Upper lobe of left lung (tissue), 6 donors: ENCODE results near the gene MYADM. TPM values are rescaled to one million over a fixed set of nuclear protein-coding genes. Genes with fewer than 3 reads are reported as not detected.
A peak's percentile ranks its signal among the peaks of the same experiment; 100 is the strongest.

Experiments used
- ATAC-seq, 2 donors: fragments of 200-7000 bp; cut with Tn5 transposase; one replicate each; pipeline ENCODE4 v1.9.1; 2022; ENCODE audit warnings: mild to moderate bottlenecking in 2 of 2, moderate library complexity in 2 of 2; ENCODE audit not compliant: low FRiP score in 2 of 2
- DNase-seq, 2 donors: peaks; one replicate each; pipeline ENCODE4 v3.0.0-alpha.2; 2019 to 2020
- H3K27ac ChIP-seq, 4 donors: fragments of 200-600 bp; sonication (generic); one replicate each; pipeline ENCODE4 v1.5.1; 2016 to 2019
- H3K27me3 ChIP-seq, 4 donors: fragments of 200-600 bp; sonication (generic); one replicate each; pipeline ENCODE4 v1.5.1; 2017 to 2019
- H3K36me3 ChIP-seq, 4 donors: fragments of 200-600 bp; sonication (generic); one replicate each; pipeline ENCODE4 v1.5.1; 2016 to 2019
- H3K4me1 ChIP-seq, 4 donors: fragments of 200-600 bp; sonication (generic); one replicate each; pipeline ENCODE4 v1.5.1; 2018 to 2019
- H3K4me3 ChIP-seq, 4 donors: fragments of 200-600 bp; sonication (generic); one replicate each; pipeline ENCODE4 v1.5.1; 2017 to 2019; ENCODE audit warnings: mild to moderate bottlenecking in 2 of 4, moderate library complexity in 1 of 4
- H3K9me3 ChIP-seq, 4 donors: fragments of 200-600 bp; sonication (generic); one replicate each; pipeline ENCODE4 v1.5.1; 2018 to 2019
- EP300 ChIP-seq, 4 donors: sonication (generic); formaldehyde crosslinking; IDR thresholded peaks; one replicate each; pipeline ENCODE4 v1.5.1; 2017; ENCODE audit warnings: antibody characterized with exemption in 4 of 4, control low read depth in 2 of 4
- POLR2A ChIP-seq, 4 donors: fragments of 450-650 bp; IDR thresholded peaks; one replicate each; pipeline ENCODE4 v1.5.1; 2016 to 2017; ENCODE audit warnings: antibody characterized with exemption in 4 of 4, mild to moderate bottlenecking in 2 of 4
- POLR2AphosphoS5 ChIP-seq, 2 donors: sonication (generic); formaldehyde crosslinking; IDR thresholded peaks; one replicate each; pipeline ENCODE4 v1.5.1; 2017; ENCODE audit warnings: antibody characterized with exemption in 2 of 2
- WGBS, 2 donors: methylation state at CpG; one replicate each; pipeline ENCODE4 v1.1.5; 2017 to 2018; 5-methylcytosine and 5-hydroxymethylcytosine counted together
- total RNA-seq, 6 donors: library from RNA; depleted of rRNA in 4 of 6; stranded (reverse); fragments of >200 nt in 4 of 6; gene quantifications; one replicate each; pipeline versions ENCODE4 v1.1.0 to v1.2.1, GENCODE V29; 2016 to 2021
- TF ChIP-seq, protein P1 (sequence below), 6 experiments: fragments of 450-650 bp in 4 of 6; fragments of 200-600 bp in 2 of 6; sonication (generic) in 2 of 6; IDR thresholded peaks; one replicate each; pipeline ENCODE4 v1.5.1; 2016 to 2019; ENCODE audit warnings: antibody characterized with exemption in 6 of 6
- donor health status: DM: no; HTN: no; CAD: no; lungs with moderate emphysema.
- donor health status: DM: no; HTN: yes; CAD: no; lungs with severe emphysema.

The MYADM gene
- total RNA-seq, 6 donors from 2014 or later = 31.4 to 312 (median 145) TPM

DNA sequence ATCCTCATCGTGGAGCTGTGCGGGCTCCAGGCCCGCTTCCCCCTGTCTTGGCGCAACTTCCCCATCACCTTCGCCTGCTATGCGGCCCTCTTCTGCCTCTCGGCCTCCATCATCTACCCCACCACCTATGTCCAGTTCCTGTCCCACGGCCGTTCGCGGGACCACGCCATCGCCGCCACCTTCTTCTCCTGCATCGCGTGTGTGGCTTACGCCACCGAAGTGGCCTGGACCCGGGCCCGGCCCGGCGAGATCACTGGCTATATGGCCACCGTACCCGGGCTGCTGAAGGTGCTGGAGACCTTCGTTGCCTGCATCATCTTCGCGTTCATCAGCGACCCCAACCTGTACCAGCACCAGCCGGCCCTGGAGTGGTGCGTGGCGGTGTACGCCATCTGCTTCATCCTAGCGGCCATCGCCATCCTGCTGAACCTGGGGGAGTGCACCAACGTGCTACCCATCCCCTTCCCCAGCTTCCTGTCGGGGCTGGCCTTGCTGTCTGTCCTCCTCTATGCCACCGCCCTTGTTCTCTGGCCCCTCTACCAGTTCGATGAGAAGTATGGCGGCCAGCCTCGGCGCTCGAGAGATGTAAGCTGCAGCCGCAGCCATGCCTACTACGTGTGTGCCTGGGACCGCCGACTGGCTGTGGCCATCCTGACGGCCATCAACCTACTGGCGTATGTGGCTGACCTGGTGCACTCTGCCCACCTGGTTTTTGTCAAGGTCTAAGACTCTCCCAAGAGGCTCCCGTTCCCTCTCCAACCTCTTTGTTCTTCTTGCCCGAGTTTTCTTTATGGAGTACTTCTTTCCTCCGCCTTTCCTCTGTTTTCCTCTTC, 6.3 kb downstream of the MYADM start:
- ATAC-seq (no peak), DNase-seq (peak in 1 of 2 donors; percentile 87)
- Histone ChIP-seq H3K9me3 (no peaks in the 10 kb centered on the region), H3K4me3 (no peak overlapping the region), H3K27me3 (no peaks in the 10 kb centered on the region), H3K27ac (peak overlapping the region in 2 of 4 donors; percentile 3 to 50), H3K36me3 (peaks cover 7 to 58% (median 28%) of the 10 kb centered on the region in 4 donors), H3K4me1 (peaks cover 26 to 64% (median 30%) of the 10 kb centered on the region in 4 donors)
- 92% methylated on average over 51 of the region's 51 CpGs for WGBS, 2 donors
- TF ChIP-seq POLR2AphosphoS5 (IDR thresholded peaks at IDR 0.05) (no peak), EP300 (IDR thresholded peaks at IDR 0.05) (no peak), POLR2A (IDR thresholded peaks at IDR 0.05) (no peak)
- TF ChIP-seq, protein P1, sequence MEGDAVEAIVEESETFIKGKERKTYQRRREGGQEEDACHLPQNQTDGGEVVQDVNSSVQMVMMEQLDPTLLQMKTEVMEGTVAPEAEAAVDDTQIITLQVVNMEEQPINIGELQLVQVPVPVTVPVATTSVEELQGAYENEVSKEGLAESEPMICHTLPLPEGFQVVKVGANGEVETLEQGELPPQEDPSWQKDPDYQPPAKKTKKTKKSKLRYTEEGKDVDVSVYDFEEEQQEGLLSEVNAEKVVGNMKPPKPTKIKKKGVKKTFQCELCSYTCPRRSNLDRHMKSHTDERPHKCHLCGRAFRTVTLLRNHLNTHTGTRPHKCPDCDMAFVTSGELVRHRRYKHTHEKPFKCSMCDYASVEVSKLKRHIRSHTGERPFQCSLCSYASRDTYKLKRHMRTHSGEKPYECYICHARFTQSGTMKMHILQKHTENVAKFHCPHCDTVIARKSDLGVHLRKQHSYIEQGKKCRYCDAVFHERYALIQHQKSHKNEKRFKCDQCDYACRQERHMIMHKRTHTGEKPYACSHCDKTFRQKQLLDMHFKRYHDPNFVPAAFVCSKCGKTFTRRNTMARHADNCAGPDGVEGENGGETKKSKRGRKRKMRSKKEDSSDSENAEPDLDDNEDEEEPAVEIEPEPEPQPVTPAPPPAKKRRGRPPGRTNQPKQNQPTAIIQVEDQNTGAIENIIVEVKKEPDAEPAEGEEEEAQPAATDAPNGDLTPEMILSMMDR (IDR thresholded peaks at IDR 0.05) = no peak

DNA sequence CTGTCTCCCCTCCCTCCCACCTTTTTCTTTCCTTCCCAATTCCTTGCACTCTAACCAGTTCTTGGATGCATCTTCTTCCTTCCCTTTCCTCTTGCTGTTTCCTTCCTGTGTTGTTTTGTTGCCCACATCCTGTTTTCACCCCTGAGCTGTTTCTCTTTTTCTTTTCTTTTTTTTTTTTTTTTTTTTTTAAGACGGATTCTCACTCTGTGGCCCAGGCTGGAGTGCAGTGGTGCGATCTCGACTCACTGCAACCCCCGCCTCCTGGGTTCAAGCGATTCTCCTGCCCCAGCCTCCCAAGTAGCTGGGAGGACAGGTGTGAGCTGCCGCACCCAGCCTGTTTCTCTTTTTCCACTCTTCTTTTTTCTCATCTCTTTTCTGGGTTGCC, 6.9 kb downstream of the MYADM start:
- no peak for DNase-seq
- H3K27ac ChIP-seq = peak overlapping the region in 2 of 4 donors; percentile 35 to 50
- TF ChIP-seq POLR2A (IDR thresholded peaks at IDR 0.05) = no peak
- TF ChIP-seq EP300 (IDR thresholded peaks at IDR 0.05) = no peak
- TF ChIP-seq POLR2AphosphoS5 (IDR thresholded peaks at IDR 0.05) = no peak
- TF ChIP-seq, protein P1 (IDR thresholded peaks at IDR 0.05) = no peak
- H3K27me3 ChIP-seq = no peaks in the 10 kb centered on the region
- H3K4me3 ChIP-seq = no peak overlapping the region
- H3K4me1 ChIP-seq = peaks cover 29 to 64% (median 35%) of the 10 kb centered on the region in 4 donors
- 68 to 71% methylated on average over 6 of the region's 6 CpGs for WGBS, 2 donors
- no peak for ATAC-seq
- H3K36me3 ChIP-seq = peaks cover 7 to 58% (median 28%) of the 10 kb centered on the region in 4 donors
- H3K9me3 ChIP-seq = no peaks in the 10 kb centered on the region

DNA sequence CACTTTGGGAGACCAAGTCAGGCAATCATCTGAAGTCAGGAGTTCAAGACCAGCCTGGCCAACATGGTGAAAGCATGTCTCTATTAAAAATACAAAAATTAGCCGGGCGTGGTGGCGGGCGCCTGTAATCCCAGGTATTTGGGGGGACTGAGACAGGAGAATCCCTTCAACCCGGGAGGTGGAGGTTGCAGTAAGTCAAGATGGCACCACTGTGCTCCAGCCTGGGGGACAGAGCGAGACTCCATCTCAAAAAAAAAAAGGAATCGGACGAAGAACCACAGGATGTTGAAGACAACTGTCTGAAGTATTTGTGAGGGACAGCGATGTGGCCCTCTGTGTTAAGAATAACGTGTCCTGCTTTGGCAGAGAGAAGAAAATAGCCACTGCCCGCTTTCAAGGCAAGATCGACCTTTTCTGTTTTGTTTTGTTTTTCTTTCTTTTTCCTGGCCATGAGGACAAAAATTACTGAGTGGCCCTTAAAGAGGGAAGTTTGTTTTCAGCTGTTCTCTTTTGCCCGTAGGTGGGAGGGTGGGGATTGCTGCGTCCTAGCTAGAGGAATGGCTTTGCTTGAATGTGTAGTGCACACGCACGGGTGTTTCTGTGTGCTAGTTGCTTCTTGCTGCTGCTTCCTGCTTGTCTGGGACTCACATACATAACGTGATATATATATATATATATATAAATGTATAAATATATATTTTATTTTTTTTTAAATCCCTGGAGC, 8.1 kb downstream of the MYADM start:
- Histone ChIP-seq H3K36me3 (peaks cover 7 to 56% (median 28%) of the 10 kb centered on the region in 4 donors), H3K27ac (no peak overlapping the region), H3K27me3 (no peaks in the 10 kb centered on the region), H3K9me3 (no peaks in the 10 kb centered on the region), H3K4me1 (peaks cover 22 to 54% (median 32%) of the 10 kb centered on the region in 4 donors), H3K4me3 (no peak overlapping the region)
- ATAC-seq (no peak), DNase-seq (no peak)
- TF ChIP-seq EP300 (IDR thresholded peaks at IDR 0.05) = no peak
- no peak for TF ChIP-seq POLR2A (IDR thresholded peaks at IDR 0.05)
- no peak for TF ChIP-seq POLR2AphosphoS5 (IDR thresholded peaks at IDR 0.05)
- TF ChIP-seq, protein P1 (IDR thresholded peaks at IDR 0.05) = no peak
- WGBS, 2 donors = 86 to 89% methylated on average over 17 of the region's 17 CpGs

DNA sequence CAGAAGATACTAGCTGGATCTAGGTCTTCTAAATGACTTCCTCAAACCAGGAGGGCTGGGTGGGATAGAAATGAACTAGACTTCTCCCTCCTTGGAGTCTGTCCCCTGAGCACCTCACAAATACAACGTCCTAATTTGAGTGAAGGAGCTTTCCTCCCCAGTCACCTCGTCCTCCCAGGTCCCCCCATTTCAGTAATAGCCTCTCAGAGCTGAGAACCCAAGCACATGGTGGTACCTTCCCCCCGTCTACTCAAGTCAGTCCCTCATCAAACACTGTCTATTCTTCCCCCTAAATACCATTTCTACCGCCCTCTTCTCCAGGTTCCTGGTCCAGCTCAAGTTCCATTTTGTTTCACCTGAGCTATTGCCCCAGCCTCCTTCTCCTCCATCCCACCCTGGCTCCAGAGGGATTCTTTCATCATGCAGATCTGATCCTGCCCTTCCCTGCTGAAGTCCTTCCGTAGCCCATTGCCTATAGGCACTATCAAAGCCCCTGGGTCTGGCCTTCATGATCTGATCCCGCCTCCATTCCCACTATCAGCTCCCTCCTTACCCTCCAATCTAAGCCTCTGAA, 9.1 kb downstream of the MYADM start:
- Histone ChIP-seq H3K4me3 (no peak overlapping the region), H3K4me1 (peaks cover 22 to 53% (median 31%) of the 10 kb centered on the region in 4 donors), H3K36me3 (peaks cover 7 to 49% (median 26%) of the 10 kb centered on the region in 4 donors), H3K27ac (no peak overlapping the region), H3K27me3 (peaks cover 0 to 2% (median 1%) of the 10 kb centered on the region in 4 donors), H3K9me3 (no peaks in the 10 kb centered on the region)
- peak in 1 of 2 donors; percentile 0 for ATAC-seq
- no peak for DNase-seq
- no peak for TF ChIP-seq EP300 (IDR thresholded peaks at IDR 0.05)
- TF ChIP-seq, protein P1 (IDR thresholded peaks at IDR 0.05) = no peak
- TF ChIP-seq POLR2A (IDR thresholded peaks at IDR 0.05) = no peak
- TF ChIP-seq POLR2AphosphoS5 (IDR thresholded peaks at IDR 0.05) = no peak
- 89 to 92% methylated on average over 5 of the region's 6 CpGs for WGBS, 2 donors
